B cell (primary cell): ENCODE results near the gene GGT5. TPM values are rescaled to one million over a fixed set of nuclear protein-coding genes. Genes with fewer than 3 reads are reported as not detected.

Experiments used
- ATAC-seq: fragments of 200-7000 bp; cut with Tn5 transposase; one replicate; pipeline ENCODE4 v1.10.0; 2021; ENCODE audit warnings: low read depth, mild to moderate bottlenecking, moderate number of reproducible peaks, moderate library complexity
- CTCF ChIA-PET: fragments of 350-600 bp; sonication (Branson Sonifier 250); formaldehyde crosslinking; loops from one replicate; lab custom pipeline; 2021; ENCODE audit warnings: antibody characterized with exemption, inconsistent platforms; lab: Charles Lee
- POLR2A ChIA-PET: fragments of 350-600 bp; sonication (Branson Sonifier 250); formaldehyde crosslinking; loops from one replicate; lab custom pipeline; 2021; ENCODE audit warnings: antibody characterized with exemption; lab: Charles Lee
- DNase-seq: peaks from one replicate; pipeline ENCODE4 v3.0.0; 2013
- H2AFZ ChIP-seq: 2 replicates; pipeline ENCODE4 v1.6.1; 2012; ENCODE audit warnings: mild to moderate bottlenecking, low read depth, low read length; ENCODE audit not compliant: insufficient read depth, poor library complexity, severe bottlenecking
- H3K27ac ChIP-seq, 2 donors: 1 replicate in 1 of 2; 2 replicates in 1 of 2; pipeline ENCODE4 v1.5.1; 2012 to 2013; ENCODE audit warnings: low read length in 2 of 2, mild to moderate bottlenecking in 2 of 2, moderate library complexity in 1 of 2
- H3K27me3 ChIP-seq, 4 experiments: fragments of 200-600 bp in 1 of 4; sonication (generic) in 1 of 4; replicated peaks in 1 of 4; 1 replicate in 2 of 4; 2 replicates in 2 of 4; pipeline versions ENCODE4 v1.6.1 to v1.7.0; 2013 to 2016; ENCODE audit warnings: low read length in 3 of 4, mild to moderate bottlenecking in 2 of 4, mixed read lengths in 1 of 4, moderate library complexity in 1 of 4; ENCODE audit not compliant: insufficient read depth in 4 of 4, control insufficient read depth in 3 of 4; ENCODE audit errors: control extremely low read depth in 1 of 4
- H3K36me3 ChIP-seq, 2 experiments: replicated peaks in 1 of 2; 1 replicate in 1 of 2; 2 replicates in 1 of 2; pipeline versions ENCODE4 v1.6.1 to v1.7.1; 2013; ENCODE audit warnings: low read length in 1 of 2; ENCODE audit not compliant: insufficient read depth in 2 of 2, control insufficient read depth in 1 of 2; ENCODE audit errors: control extremely low read depth in 1 of 2, extremely low read depth in 1 of 2
- H3K4me1 ChIP-seq, 2 donors: fragments of 200-600 bp in 1 of 2; sonication (generic) in 1 of 2; 1 replicate in 1 of 2; 2 replicates in 1 of 2; pipeline versions ENCODE4 v1.5.1 to v1.6.1; 2013 to 2017; ENCODE audit warnings: low read length in 2 of 2; ENCODE audit not compliant: control insufficient read depth in 2 of 2, insufficient read depth in 2 of 2
- H3K4me2 ChIP-seq: replicated peaks from 2 replicates; pipeline ENCODE3; 2012; ENCODE audit warnings: mild to moderate bottlenecking, low read depth, low read length; ENCODE audit not compliant: poor library complexity, severe bottlenecking
- H3K4me3 ChIP-seq, 5 experiments: fragments of 200-600 bp in 1 of 5; sonication (generic) in 1 of 5; 1 replicate in 3 of 5; 2 replicates in 2 of 5; pipeline versions ENCODE4 v1.5.1 to v1.7.0; 2011 to 2016; ENCODE audit warnings: low read length in 4 of 5, mild to moderate bottlenecking in 4 of 5, low read depth in 2 of 5, control low read depth in 1 of 5, moderate library complexity in 1 of 5; ENCODE audit not compliant: insufficient read depth in 1 of 5; ENCODE audit errors: control extremely low read depth in 1 of 5, extremely low read depth in 1 of 5
- H3K79me2 ChIP-seq: fragments of 200-600 bp; sonication (generic); one replicate; pipeline ENCODE4 v1.6.0; 2016; ENCODE audit warnings: low read length; ENCODE audit not compliant: control insufficient read depth, insufficient read depth
- H3K9ac ChIP-seq: fragments of 200-600 bp; sonication (generic); 2 replicates; pipeline ENCODE4 v1.6.1; 2017; ENCODE audit warnings: mild to moderate bottlenecking, low read length, moderate library complexity
- H3K9me3 ChIP-seq, 3 donors: one replicate each; pipeline versions ENCODE4 v1.6.1 to v1.7.1; 2013; ENCODE audit warnings: low read length in 2 of 3; ENCODE audit not compliant: control insufficient read depth in 2 of 3, insufficient read depth in 1 of 3; ENCODE audit errors: control extremely low read depth in 1 of 3
- H4K20me1 ChIP-seq: 2 replicates; pipeline ENCODE4 v1.6.0; 2012; ENCODE audit warnings: mild to moderate bottlenecking, low read length; ENCODE audit not compliant: insufficient read depth, control insufficient read depth, poor library complexity, severe bottlenecking
- H3K27ac Mint-ChIP-seq: one replicate; pipeline ENCODE4 v1.8.0; 2021; ENCODE audit warnings: mixed read lengths
- H3K27me3 Mint-ChIP-seq: one replicate; pipeline ENCODE4 v1.8.0; 2021; ENCODE audit warnings: mixed read lengths
- H3K4me1 Mint-ChIP-seq: one replicate; pipeline ENCODE4 v1.8.0; 2021; ENCODE audit warnings: mixed read lengths
- H3K4me3 Mint-ChIP-seq: one replicate; pipeline ENCODE4 v1.8.0; 2021; ENCODE audit warnings: mixed read lengths
- H3K9me3 Mint-ChIP-seq: one replicate; pipeline ENCODE4 v1.8.0; 2022; ENCODE audit warnings: mixed read lengths; ENCODE audit not compliant: insufficient read depth
- CTCF ChIP-seq: fragments of 200-600 bp; IDR thresholded peaks from one replicate; pipeline ENCODE4 v1.8.0; 2022; ENCODE audit warnings: antibody characterized with exemption, mild to moderate bottlenecking
- EZH2 ChIP-seq: IDR thresholded peaks from 2 replicates; pipeline ENCODE4 v1.6.1; 2012; ENCODE audit warnings: borderline replicate concordance, low read depth, mild to moderate bottlenecking, moderate library complexity, low read length; ENCODE audit not compliant: insufficient read depth, poor library complexity, severe bottlenecking
- WGBS: methylation state at CpG from one replicate; pipeline ENCODE4 v1.1.5; 2013; ENCODE audit warnings: missing lambda C conversion rate; ENCODE audit not compliant: insufficient coverage; 5-methylcytosine and 5-hydroxymethylcytosine counted together
- intact Hi-C: fragments of 100-400 bp; cut with micrococcal nuclease; formaldehyde crosslinking; loops from one replicate; pipeline ENCODE4 v1.10.0; 2022
- polyA plus RNA-seq: library from polyadenylated mRNA; depleted of rRNA; stranded (reverse); fragments of >200 nt; gene quantifications from 2 replicates; pipeline ENCODE4 v1.2.3, GENCODE V29; 2012
- total RNA-seq, 2 donors: library from RNA; stranded (reverse); fragments of 120-200 nt in 1 of 2; gene quantifications; 1 replicate in 1 of 2; 2 replicates in 1 of 2; pipeline versions ENCODE4 v1.2.3 to v1.2.4, GENCODE V29; 2013 to 2022

GGT5 gene
- total and polyA plus RNA-seq, 2 donors (not counting 1 experiment from before 2014, with no cell fraction given) = not detected

- Histone ChIP-seq H3K27me3 (no peaks in the 10 kb centered on the region), H3K79me2 (no peaks in the 10 kb centered on the region), H3K9me3 (no peaks in the 10 kb centered on the region), H3K9ac (no peak overlapping the region), H3K4me2 (no peak overlapping the region), H3K4me3 (no peak overlapping the region), H3K27ac (no peak overlapping the region), H3K4me1 (peaks cover 4 to 16% of the 10 kb centered on the region in 2 donors), H3K36me3 (no peaks in the 10 kb centered on the region), H2AFZ (no peak overlapping the region), H4K20me1 (no peaks in the 10 kb centered on the region)
- H3K9me3 Mint-ChIP-seq = no peaks in the 10 kb centered on the region
- no peak for ATAC-seq
- H3K4me3 Mint-ChIP-seq = no peak overlapping the region
- ChIA-PET POLR2A (no interaction called here), CTCF (no interaction called here)
- WGBS = 93% methylated on average over 34 of the region's 34 CpGs
- DNase-seq = no peak
- TF ChIP-seq EZH2 (no peak), CTCF (no peak)
- no peak overlapping the region for H3K27ac Mint-ChIP-seq
- peaks cover 6% of the 10 kb centered on the region for H3K4me1 Mint-ChIP-seq
- intact Hi-C loops = loop anchor here (10.0 kb wide), 1 partner anchor 58 kb away; the partner anchor contains the start of gene GGT5
- no peaks in the 10 kb centered on the region for H3K27me3 Mint-ChIP-seq
Observed at GRCh38 chr22:24186892-24187670, 57.8 kb downstream of the GGT5 start.

- Mint-ChIP-seq H3K4me3 (no peak overlapping the region), H3K4me1 (peaks cover 6% of the 10 kb centered on the region), H3K27me3 (no peaks in the 10 kb centered on the region), H3K27ac (no peak overlapping the region), H3K9me3 (no peaks in the 10 kb centered on the region)
- intact Hi-C loops = loop anchor here (10.0 kb wide), 1 partner anchor 58 kb away; the partner anchor contains the start of gene GGT5
- Histone ChIP-seq H4K20me1 (no peaks in the 10 kb centered on the region), H3K27ac (no peak overlapping the region), H3K79me2 (no peaks in the 10 kb centered on the region), H2AFZ (no peak overlapping the region), H3K9me3 (no peaks in the 10 kb centered on the region), H3K4me1 (peaks cover 4 to 16% of the 10 kb centered on the region in 2 donors), H3K4me2 (no peak overlapping the region), H3K36me3 (no peaks in the 10 kb centered on the region), H3K27me3 (no peaks in the 10 kb centered on the region), H3K9ac (no peak overlapping the region), H3K4me3 (no peak overlapping the region)
- WGBS = 95% methylated on average over 15 of the region's 15 CpGs
- TF ChIP-seq EZH2 (no peak), CTCF (no peak)
- ATAC-seq = no peak
- no peak for DNase-seq
- ChIA-PET POLR2A (no interaction called here), CTCF (no interaction called here)
Observed at GRCh38 chr22:24186352-24186740, 58.5 kb downstream of the GGT5 start.
